ENCODE data around the gene SLC35A3.

GRCh38 chr1:100010804-100011203, 41.0 kb downstream of the SLC35A3 start:
- TF ChIP-seq EZH2 (optimal IDR thresholded peaks at IDR 0.05; ENCODE audit: low read depth, low read length), result no peak
- no peak for TF ChIP-seq CTCF (IDR thresholded peaks at IDR 0.05; ENCODE audit: low read length)
